ENCODE measurements around the gene SMIM26.
A peak's percentile ranks its signal among the peaks of the same experiment; 100 is the strongest.
"Not testable (repeated sequence)": the region's sequence is repeated elsewhere in the genome, so short reads cannot be mapped to it uniquely, and the experiment has no call there.

The SMIM26 gene

GRCh38 chr20:18566892-18567738, at the start of gene SMIM26:
Gene SMIM26 (plus strand): TSS chr20:18567432. CDS start chr20:18567479, 47 bp downstream.
- DNase-seq: peak; percentile 94

- DNase-seq: not testable (repeated sequence)
These were observed 45.2 kb upstream of the SMIM26 start for GRCh38 chr20:18522066-18522465.

GRCh38 chr20:18523066-18523465, 44.2 kb upstream of the SMIM26 start:
- DNase-seq: no peak

- no peak for DNase-seq
These were observed 42.6 kb upstream of the SMIM26 start for GRCh38 chr20:18524646-18525045.

- not testable (repeated sequence) for DNase-seq
These were observed 40.5 kb upstream of the SMIM26 start for GRCh38 chr20:18526761-18527160.

GRCh38 chr20:18527339-18527738, 39.9 kb upstream of the SMIM26 start:
- DNase-seq: no peak

- no peak for DNase-seq
These were observed 39.4 kb upstream of the SMIM26 start for GRCh38 chr20:18527836-18528235.

GRCh38 chr20:18529041-18529440, 38.2 kb upstream of the SMIM26 start:
- DNase-seq: no peak

GRCh38 chr20:18532626-18533025, 34.6 kb upstream of the SMIM26 start:
- DNase-seq: no peak

- DNase-seq: no peak
These were observed 33.7 kb upstream of the SMIM26 start for GRCh38 chr20:18533491-18533890.

- no peak for DNase-seq
These were observed 33.1 kb upstream of the SMIM26 start for GRCh38 chr20:18533978-18534644.

GRCh38 chr20:18537651-18538050, 29.6 kb upstream of the SMIM26 start:
- DNase-seq: no peak

- DNase-seq: no peak
These were observed 25.5 kb upstream of the SMIM26 start for GRCh38 chr20:18541741-18542140.

GRCh38 chr20:18543216-18543615, 24.0 kb upstream of the SMIM26 start:
- DNase-seq: no peak

GRCh38 chr20:18543932-18544331, 23.3 kb upstream of the SMIM26 start:
- DNase-seq: peak; percentile 89

- DNase-seq: no peak
These were observed 21.7 kb upstream of the SMIM26 start for GRCh38 chr20:18545566-18545965.

- DNase-seq: no peak
These were observed 18.8 kb upstream of the SMIM26 start for GRCh38 chr20:18548465-18548864.

GRCh38 chr20:18553746-18554145, 13.5 kb upstream of the SMIM26 start:
- no peak for DNase-seq

- DNase-seq: no peak
These were observed 483 bp downstream of the SMIM26 start for GRCh38 chr20:18567739-18568091.

- DNase-seq: no peak
These were observed 3.8 kb downstream of the SMIM26 start for GRCh38 chr20:18571009-18571408.

GRCh38 chr20:18571578-18571977, 4.3 kb downstream of the SMIM26 start:
- DNase-seq: no peak

GRCh38 chr20:18577942-18578341, 10.7 kb downstream of the SMIM26 start:
- no peak for DNase-seq

- no peak for DNase-seq
These were observed 11.3 kb downstream of the SMIM26 start for GRCh38 chr20:18578581-18578980.

GRCh38 chr20:18580012-18580411, 12.8 kb downstream of the SMIM26 start:
- no peak for DNase-seq
